Stimulated activated CD4-positive, alpha-beta T cell treated with anti-CD3 and anti-CD28 coated beads, Interleukin-15, amount 100 ng/mL, for 1 hour (primary cell): ENCODE data around the gene SLC35D3.
"Not testable (repeated sequence)": the region's sequence is repeated elsewhere in the genome, so short reads cannot be mapped to it uniquely, and the experiment has no call there.

ENCODE experiments used
- DNase-seq, 2 donors: peaks; one replicate each; pipeline ENCODE4 v3.0.0-alpha.2; 2020; ENCODE audit warnings: low read depth in 1 of 2, low spot score in 1 of 2

The SLC35D3 gene, protein sequence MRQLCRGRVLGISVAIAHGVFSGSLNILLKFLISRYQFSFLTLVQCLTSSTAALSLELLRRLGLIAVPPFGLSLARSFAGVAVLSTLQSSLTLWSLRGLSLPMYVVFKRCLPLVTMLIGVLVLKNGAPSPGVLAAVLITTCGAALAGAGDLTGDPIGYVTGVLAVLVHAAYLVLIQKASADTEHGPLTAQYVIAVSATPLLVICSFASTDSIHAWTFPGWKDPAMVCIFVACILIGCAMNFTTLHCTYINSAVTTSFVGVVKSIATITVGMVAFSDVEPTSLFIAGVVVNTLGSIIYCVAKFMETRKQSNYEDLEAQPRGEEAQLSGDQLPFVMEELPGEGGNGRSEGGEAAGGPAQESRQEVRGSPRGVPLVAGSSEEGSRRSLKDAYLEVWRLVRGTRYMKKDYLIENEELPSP

DNA sequence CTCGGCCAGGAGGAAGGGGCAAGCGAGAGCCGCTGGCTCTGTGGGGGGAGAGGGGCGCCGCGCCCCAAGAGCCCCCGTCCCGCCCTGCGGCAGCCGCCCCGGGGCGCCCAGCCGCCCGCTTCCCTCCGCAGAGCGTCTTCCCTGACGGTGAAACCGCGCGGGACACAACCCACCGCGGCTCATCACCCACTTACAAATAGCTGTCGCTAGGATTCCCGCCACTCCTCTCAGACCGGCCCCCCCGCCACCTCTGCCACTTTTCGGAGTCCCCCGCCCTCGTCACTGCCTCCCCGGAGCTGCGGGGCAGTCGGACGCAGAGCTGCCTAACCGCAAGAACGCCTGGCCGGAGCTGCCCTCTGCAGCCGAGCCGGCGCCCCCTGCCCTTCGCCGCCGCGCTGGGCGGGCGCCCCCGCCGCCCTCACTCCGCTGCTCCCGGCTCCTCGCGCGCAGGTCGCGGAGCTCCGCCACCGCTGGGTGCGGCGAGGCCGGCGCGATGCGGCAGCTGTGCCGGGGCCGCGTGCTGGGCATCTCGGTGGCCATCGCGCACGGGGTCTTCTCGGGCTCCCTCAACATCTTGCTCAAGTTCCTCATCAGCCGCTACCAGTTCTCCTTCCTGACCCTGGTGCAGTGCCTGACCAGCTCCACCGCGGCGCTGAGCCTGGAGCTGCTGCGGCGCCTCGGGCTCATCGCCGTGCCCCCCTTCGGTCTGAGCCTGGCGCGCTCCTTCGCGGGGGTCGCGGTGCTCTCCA lies at the start of gene SLC35D3:
Gene SLC35D3, plus strand, starts transcription at position 366 of the 749 bp plus-strand sequence. Its CDS starts 128 bp downstream, at position 494.
- DNase-seq, result peak in 1 of 2 donors; percentile 2

DNA sequence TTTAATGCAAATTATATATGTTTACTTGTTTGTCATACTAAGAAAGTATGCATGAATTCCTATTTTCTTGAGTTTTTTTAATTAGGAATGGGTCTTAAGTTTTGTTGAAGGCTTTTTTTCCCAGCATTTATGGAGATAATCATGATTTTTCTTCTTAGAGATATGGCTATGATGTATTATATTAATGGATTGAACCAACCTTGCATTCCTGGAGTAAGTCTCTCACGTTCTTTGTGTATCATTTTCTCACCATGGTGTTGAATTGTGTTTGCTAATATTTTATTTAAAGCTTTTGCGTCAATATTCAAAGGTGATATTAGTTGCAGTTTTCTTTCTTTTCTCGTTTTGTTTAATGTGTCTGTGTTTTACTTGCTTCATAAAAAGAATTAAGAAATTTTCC lies 48.4 kb upstream of the SLC35D3 start:
- no peak for DNase-seq

DNA sequence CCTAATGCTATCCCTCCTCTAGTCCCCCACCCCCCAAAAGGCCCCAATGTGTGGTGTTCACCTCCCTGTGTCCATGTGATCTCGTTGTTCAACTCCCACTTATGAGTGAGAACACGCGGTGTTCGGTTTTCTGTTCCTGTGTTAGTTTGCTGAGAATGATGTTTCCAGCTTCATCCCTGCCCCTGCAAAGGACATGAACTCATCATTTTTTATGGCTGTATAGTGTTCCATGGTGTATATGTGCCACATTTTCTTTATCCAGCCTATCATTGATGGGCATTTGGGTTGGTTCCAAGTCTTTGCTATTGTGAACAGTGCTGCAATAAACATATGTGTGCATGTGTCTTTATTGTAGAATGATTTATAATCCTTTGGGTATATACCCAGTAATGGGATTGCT lies 45.6 kb upstream of the SLC35D3 start:
- DNase-seq, result not testable (repeated sequence)

DNA sequence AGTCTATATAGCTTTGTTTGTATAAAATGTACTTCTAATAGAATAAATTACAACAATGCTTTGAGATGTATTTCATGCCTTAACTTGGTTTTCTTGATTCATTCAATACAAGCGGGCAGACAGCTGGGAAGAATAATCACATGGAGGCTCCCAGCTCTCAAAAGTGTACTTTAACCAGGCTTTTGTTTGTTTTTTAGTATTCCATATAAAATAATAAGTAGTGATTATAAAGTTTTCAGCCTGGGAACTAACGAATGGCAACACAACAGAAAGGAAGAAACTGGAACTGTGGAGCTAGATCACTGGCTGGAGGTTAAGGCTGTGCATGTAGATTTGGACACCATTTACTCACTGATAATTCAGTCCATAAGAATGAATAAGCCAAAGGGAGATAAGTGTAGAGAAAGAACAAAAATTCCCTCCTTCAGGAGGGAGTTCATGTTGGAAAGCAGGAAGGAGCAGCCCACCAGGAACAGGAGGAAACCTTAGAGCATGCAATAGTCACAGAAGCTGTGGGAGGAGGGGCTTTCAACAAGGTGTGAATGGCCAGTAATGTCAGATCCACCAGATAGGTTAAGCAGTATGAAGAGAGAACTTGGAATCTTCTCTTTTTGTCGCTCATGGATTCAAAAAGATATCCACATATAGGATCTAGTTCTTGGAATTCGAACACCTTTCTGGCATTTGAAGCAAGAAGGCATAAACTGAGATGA lies 41.2 kb upstream of the SLC35D3 start:
- no peak for DNase-seq

DNA sequence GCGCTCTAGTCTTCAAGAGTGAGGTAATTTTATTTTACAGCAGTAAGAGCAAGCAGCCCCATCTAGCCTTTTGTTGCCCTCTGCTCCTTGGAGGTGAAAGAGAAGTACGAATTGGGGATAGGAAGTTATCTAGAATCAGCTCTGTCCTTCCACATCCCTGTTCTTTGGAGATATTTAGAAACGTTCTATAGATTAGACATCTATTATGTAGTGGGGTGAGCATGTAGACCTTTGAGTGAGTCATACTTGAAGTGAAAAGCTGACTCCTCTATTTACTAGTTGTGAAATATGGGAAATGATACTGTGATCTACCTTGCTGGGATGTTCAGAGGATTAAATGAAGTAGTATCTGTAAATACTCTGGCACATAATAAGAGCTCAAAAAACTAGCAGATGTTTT lies 36.0 kb upstream of the SLC35D3 start:
- no peak for DNase-seq

DNA sequence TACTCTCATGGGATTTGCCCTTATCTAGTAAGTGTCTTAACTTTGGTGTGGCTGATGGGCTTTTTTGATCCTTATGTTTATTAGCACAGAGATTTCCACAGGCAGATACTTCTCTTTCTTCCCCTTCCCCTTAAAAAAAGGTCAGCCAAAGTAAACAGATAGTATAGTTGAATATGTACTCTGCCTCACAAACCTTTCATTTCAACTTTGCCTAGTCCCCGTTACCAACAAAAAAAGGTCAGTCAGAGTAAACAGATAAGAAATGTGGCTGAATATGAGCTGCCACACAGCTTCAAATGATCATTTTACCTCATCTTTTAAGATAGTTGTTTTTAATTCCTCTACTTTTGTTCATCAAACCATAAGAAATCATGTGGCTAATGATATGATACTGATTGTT lies 34.1 kb upstream of the SLC35D3 start:
- no peak for DNase-seq

DNA sequence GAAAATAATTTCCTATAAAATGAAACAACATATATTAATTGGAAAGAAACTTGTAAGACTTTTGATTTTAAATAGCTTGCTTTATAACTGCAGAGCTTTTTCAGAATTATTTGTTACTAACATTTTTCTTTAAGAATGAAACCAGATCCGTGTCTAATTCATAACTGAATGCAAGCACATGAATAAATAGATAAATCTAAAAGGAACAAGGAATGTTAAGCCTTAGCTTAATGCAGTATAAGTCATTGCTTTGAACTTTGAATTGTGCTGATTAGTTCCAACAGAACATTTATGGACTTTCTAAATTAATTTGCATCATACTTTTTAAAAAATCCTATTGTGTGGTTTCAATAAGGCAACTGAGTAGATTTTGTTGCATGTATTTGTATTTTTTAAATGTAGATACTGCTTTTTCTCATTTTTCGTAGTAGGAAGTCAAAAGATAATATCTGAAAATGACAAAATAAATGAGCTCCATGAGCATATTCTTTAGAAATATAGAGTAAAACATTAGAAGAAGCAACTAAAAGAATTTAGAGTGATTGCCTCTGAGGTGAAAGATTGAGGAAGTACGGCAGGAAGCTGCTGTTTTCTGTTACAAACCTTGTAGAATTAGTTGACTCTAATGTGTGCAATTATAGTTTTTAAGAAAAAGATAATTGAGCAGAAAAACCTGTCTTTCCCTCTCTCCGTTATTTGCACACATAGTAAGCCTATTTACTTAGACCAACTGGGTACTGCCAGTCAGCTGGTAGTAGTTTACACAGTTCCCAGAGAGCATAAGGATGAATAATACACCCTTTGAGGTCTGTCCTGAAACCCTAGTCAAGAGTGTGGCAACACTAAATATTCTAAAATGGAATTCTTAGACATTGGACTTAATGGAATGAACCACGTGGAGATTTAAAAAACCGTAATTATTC lies 32.6 kb upstream of the SLC35D3 start:
- DNase-seq, result no peak

DNA sequence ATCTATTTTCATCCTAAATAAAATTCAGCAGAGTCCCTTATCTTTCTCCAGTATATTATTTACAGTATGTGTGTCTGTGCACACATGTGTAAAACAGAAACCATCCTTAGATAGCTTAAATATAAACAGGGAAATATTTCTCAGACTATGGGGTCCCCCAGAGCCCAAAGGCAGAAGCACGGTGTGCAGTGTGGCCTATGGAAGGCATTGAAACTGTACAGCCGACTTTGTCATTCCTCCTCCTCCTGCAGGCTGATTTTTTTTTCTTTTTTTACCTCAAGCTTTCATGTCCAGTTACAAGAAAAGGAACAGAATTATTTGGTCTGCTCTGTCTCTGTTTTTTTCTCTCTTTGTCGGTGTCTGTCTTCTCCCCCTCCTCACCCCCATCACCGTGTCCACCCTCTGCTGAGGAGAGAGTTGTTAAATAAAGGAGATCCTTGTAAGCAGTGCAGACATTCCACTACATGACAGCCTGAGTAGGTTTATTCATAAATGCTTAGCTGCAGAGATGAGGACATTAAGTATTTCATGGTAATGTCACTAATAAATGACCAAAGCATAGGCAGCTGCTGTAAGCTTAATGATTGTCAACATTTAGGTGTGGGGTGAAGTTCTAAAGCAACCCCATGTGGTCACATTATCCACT lies 31.8 kb upstream of the SLC35D3 start:
- no peak for DNase-seq

DNA sequence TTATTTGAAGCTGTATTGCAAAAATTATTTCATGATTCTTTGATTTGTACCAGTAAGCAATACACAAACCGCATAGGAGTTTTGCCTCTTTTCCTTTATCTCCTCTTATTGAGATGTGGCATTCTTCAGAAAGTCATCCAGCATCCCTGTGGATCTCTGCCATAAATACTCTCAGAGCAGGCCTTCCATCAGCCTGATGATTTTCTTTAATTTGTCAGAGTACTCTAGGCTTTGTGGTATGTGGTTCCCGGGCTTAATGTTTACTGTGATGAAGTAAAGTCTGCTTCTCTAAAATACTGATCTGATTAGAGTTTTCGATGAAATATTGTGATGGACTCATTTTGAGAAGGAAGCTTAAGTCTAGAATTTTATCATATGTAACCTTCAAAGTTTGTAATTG lies 31.1 kb upstream of the SLC35D3 start:
- no peak for DNase-seq

DNA sequence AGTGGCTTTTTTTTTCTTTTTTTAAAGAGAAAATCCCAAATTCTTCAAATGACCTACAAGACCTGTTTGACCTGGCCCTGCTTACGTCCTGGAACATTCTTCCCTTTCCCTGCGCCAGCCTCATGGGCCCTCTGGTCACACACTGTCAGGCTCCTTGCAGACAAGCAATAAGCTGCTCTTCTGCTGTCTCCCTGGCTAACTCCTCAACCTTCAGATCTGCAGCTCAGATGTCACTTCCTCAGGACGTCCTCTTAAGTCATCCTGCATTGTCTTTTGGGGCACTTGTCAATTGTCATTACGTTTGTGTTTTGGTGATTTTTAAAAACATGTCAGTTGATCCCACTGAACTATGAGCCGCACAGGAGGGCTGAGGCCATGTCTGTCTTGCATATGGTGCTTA lies 28.9 kb upstream of the SLC35D3 start:
- no peak for DNase-seq

DNA sequence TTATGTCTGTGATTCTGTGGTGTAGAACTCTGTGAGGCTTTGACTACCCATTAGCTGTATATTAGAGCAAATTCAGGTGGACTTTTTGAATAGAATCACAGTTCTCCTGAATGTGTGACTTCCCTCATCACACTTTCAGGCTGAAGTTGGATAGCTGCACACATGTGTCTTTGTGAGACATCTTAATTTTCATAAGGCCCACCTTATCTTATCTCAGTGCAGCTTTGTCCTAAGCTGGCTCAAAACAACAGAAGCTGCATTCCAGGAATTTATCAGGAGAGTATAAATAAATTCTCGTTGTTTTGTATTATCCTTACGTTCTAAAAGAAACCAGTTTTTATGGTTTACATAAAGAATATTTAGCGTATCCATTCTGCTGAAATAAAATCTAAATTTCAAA lies 26.2 kb upstream of the SLC35D3 start:
- DNase-seq, result no peak

DNA sequence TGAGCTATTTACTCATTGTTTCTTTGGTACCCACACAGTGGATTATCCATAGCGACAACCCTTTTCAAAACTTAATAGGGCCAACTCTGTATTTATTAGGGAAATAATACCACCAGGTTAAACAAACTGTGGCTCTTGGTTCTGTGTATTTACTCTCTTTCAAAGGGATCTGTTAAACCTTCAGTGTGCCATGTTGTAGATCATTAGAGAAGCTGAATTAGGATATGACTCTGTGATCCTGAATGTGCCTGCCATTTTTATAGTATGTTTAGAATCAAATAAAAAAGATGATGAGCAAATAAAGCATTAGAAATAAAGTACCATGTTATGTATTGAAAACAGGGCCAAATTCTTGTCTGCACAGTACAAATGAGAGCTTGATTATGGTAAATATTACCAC lies 25.0 kb upstream of the SLC35D3 start:
- DNase-seq, result no peak

DNA sequence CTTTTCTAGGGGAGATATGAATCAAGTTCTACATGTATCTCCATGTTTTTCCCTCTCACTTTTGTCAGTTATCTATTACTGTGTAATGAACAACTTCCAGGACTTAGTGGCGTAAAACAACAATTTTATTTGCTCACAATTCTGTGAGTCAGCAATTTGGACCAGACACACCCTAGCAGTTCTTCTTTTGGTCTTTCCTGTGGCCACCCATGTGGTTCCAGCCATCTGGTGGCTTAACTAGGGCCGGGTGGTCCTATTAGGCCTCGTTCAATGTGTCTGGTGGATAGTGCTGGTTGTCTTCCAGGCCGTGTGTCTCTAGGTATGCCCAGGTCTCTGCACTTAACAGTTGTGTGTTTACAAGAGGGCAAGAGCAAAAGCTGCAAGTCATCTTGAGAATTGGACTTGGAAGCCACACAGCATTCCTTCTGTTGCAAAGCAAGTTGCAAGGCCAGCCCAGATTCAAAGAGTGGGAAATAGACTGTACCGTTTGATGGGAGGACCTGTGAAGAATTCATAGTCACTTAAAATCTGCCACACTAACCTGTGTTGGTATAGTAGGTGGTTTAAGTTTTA lies 20.8 kb upstream of the SLC35D3 start:
- DNase-seq, result no peak

DNA sequence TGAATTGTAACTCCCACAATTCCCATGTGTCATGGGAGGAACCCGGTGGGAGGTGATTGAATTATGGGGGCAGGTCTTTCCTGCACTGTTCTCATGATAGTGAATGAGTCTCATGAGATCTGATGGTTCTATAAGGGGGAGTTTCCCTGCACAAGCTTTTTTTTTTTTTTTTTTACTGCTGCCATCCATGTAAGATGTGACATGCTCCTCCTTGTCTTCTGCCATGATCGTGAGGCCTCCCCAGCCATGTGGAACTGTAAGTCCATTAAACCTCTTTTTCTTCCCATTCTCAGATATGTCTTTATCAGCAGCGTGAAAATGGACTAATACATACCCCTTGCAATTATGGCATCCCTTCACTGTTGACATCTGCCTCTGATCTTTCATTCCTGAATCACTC lies 17.6 kb upstream of the SLC35D3 start:
- DNase-seq, result not testable (repeated sequence)

DNA sequence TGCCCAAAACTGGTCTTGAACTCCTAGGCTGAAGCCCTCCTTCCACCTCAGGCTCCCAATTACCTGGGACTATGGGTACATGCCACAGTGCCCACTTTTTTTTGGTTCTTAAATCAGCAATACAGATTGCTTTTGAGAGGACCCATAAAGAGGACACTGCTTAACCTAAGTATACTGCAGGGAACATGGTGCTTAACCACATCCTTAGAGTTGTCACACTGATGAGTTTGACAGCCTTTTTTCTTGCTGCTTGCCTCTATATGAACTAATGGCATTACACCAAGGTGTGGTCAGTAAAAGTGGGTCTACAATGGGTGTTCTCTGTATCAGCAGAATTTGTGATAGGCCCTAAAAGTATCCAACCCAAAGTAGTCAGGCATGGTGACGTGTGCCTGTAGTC lies 7.2 kb upstream of the SLC35D3 start:
- no peak for DNase-seq

DNA sequence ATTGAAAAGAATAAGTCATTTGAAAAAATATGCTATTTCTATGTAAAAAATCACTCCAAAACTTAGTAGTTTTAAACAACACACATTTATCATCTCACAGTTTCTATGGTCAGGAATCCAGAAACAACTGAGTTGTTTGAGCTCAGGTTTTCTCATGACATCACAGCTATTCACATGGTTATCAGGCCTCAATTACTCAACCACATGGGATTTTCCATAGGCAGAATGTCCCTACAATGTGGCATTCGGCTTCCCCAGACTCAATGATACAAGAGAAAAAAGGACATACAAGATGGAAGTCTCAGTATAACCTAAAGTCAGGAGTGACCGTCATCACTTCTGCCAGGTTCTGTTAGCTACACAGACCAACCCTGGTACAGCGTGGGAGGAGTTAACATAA lies 3.4 kb upstream of the SLC35D3 start:
- no peak for DNase-seq

DNA sequence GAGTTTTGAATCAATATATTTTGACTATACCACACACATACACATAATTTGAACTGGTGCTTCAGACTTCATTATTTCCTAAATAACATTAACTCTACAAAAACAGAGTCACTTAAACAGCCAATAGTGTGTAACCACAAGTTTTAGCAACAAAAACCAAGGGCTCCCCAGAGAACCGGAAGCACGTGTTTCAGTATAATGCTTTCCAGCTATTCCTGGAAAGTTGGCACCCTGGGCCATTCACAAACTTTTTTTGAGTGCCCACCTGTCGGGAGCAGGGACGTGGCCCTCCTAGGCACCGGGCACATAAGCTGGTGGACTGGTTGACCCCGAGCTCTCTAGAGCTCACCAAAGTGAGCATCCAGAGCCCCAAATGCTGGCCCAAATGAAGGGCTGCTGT lies 1.9 kb upstream of the SLC35D3 start:
- no peak for DNase-seq

DNA sequence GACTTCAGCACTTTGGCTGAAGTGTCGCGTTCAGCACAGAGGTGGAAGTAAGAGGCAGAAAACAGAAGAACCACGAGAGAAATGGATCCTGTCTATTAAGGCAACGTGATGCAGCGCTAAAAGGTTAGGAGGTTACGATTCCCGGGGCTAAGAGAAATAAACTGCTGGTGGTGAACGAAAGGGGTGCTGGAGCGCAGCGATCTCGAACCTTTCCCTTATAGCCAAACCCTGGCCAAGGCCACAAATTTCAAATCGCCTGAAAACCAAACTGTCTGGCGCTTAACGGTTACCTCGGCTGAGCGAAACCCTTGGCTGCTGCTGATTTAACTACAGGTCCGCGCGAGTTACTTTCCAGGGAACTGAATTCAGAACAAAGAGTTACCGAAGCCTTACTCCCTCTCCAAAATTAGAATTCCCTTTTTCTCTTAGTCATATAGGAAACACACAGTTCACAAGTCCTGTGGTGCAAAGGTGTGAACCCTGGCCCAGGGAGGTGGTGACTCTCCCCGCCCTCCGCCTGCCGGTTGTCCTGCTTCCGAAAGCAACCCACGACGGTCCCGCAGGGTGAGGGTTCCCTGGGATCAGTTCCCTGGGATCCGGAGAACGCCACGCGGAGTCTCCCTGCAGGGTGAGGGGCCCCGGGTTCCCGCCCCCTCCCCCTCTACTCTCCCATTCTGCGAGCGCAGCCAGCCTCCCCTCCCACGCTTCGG lies 1.3 kb upstream of the SLC35D3 start:
- peak in 1 of 2 donors; percentile 1 for DNase-seq

DNA sequence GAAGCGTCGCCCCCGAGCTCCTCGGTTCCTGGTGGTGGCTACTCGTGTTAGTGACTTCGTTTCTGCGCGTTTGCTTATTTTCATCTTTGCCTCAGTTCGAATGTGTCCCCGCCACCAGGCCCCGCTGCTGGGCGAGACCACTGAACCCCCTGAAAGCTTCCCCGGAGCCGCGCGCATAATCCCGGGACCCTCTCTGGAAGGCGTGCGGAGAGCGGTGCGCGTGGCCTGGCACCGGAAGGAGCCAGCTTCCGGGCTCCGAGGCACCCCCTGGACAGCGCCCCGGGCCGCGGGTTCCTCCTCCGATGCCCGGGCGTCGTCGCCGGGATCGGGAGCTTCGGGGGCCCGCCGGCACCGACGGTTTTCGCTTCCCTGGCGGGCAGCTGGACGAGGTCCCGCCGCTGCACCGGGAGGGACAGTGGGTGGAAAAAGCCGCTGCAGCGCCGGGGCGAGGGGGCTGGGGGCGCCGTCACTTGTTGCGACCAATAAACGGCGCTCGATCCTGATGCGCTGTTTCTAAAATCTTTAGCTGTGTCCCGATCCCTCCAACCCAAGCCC lies 643 bp upstream of the SLC35D3 start:
- peak in 1 of 2 donors; percentile 2 for DNase-seq
